ENCODE data around the gene TRIM41. TPM values are rescaled to one million over a fixed set of nuclear protein-coding genes. Genes with fewer than 3 reads are reported as not detected.
A peak's percentile ranks its signal among the peaks of the same experiment; 100 is the strongest.

TRIM41 gene
- total and polyA plus RNA-seq, 2 of the 13 experiments (the other 11 are each of a cell fraction or from before 2014, with no cell fraction given), result 10.2 to 16.7 TPM

- TF ChIP-seq ZNF142 (CRISPR knock-in tag; IDR thresholded peaks at IDR 0.05) (peak; percentile 61; the same call in 1 of the 2 replicates), REST (IDR thresholded peaks at IDR 0.05; ENCODE audit: borderline replicate concordance in 1 of 2, low read depth in 1 of 2, low read length in 2 of 2) (no peak; a peak in 1 of 4 replicates), SOX5 (CRISPR knock-in tag; IDR thresholded peaks at IDR 0.05; ENCODE audit: borderline replicate concordance) (peak; percentile 43; the same call in 1 of the 2 replicates), FOXA1 (IDR thresholded peaks at IDR 0.05) (no peak), FOXA1 (CRISPR knock-in tag; IDR thresholded peaks at IDR 0.05) (no peak), CEBPB (IDR thresholded peaks at IDR 0.05; ENCODE audit: borderline replicate concordance, low read depth, low read length) (no peak), ZNF484 (CRISPR knock-in tag; IDR thresholded peaks at IDR 0.05; ENCODE audit: borderline replicate concordance, low read depth) (no peak), FOXA3 (CRISPR knock-in tag; IDR thresholded peaks at IDR 0.05) (peak; percentile 59), CEBPG (CRISPR knock-in tag; IDR thresholded peaks at IDR 0.05) (no peak), ZNF513 (CRISPR knock-in tag; conservative IDR thresholded peaks at IDR 0.05) (no peak), HOXA9 (CRISPR knock-in tag; IDR thresholded peaks at IDR 0.05; ENCODE audit: borderline replicate concordance) (no peak), ZNF382 (CRISPR knock-in tag; IDR thresholded peaks at IDR 0.05; ENCODE audit: borderline replicate concordance) (no peak), ZBTB46 (CRISPR knock-in tag; IDR thresholded peaks at IDR 0.05; ENCODE audit: borderline replicate concordance) (no peak), ZSCAN30 (CRISPR knock-in tag; IDR thresholded peaks at IDR 0.05) (no peak)
Observed at GRCh38 chr5:181223058-181223728, at the start of gene TRIM41 (continued).
